HG02981 (cell line): ENCODE measurements around the gene AUTS2.

Experiments
- ATAC-seq: cut with Tn5 transposase; IDR thresholded peaks from one replicate; pipeline ENCODE4 v1.9.1; 2021; ENCODE audit warnings: mild to moderate bottlenecking, moderate library complexity; ENCODE audit not compliant: unreplicated experiment

Gene AUTS2

GRCh38 chr7:70539205-70539604, 940.9 kb downstream of the AUTS2 start:
- ATAC-seq = no peak

- ATAC-seq = no peak
Observed at GRCh38 chr7:70539617-70540016, 941.3 kb downstream of the AUTS2 start.

- no peak for ATAC-seq
Observed at GRCh38 chr7:70540641-70541040, 942.4 kb downstream of the AUTS2 start.

- ATAC-seq = no peak
Observed at GRCh38 chr7:70542750-70543376, 944.6 kb downstream of the AUTS2 start.

GRCh38 chr7:70544016-70544415, 945.7 kb downstream of the AUTS2 start:
- ATAC-seq = no peak

- no peak for ATAC-seq
Observed at GRCh38 chr7:70545214-70545613, 946.9 kb downstream of the AUTS2 start.

- ATAC-seq = no peak
Observed at GRCh38 chr7:70552141-70552540, 953.9 kb downstream of the AUTS2 start.

GRCh38 chr7:70553364-70553763, 955.1 kb downstream of the AUTS2 start:
- ATAC-seq = no peak

GRCh38 chr7:70554646-70555045, 956.4 kb downstream of the AUTS2 start:
- no peak for ATAC-seq

GRCh38 chr7:70556761-70557160, 958.5 kb downstream of the AUTS2 start:
- ATAC-seq = no peak

- no peak for ATAC-seq
Observed at GRCh38 chr7:70557338-70557737, 959.1 kb downstream of the AUTS2 start.

- ATAC-seq = no peak
Observed at GRCh38 chr7:70559815-70560214, 961.5 kb downstream of the AUTS2 start.

- no peak for ATAC-seq
Observed at GRCh38 chr7:70563960-70564359, 965.7 kb downstream of the AUTS2 start.

- ATAC-seq = no peak
Observed at GRCh38 chr7:70565721-70566370, 967.6 kb downstream of the AUTS2 start.

GRCh38 chr7:70566671-70567070, 968.4 kb downstream of the AUTS2 start:
- no peak for ATAC-seq

GRCh38 chr7:70568674-70569334, 970.5 kb downstream of the AUTS2 start:
- no peak for ATAC-seq

GRCh38 chr7:70569335-70569819, 971.1 kb downstream of the AUTS2 start:
- ATAC-seq = no peak

- no peak for ATAC-seq
Observed at GRCh38 chr7:70570029-70570428, 971.8 kb downstream of the AUTS2 start.

GRCh38 chr7:70570961-70571360, 972.7 kb downstream of the AUTS2 start:
- no peak for ATAC-seq

GRCh38 chr7:70571403-70571934, 973.2 kb downstream of the AUTS2 start:
- no peak for ATAC-seq

- ATAC-seq = no peak
Observed at GRCh38 chr7:70571961-70572360, 973.7 kb downstream of the AUTS2 start.

GRCh38 chr7:70572571-70572970, 974.3 kb downstream of the AUTS2 start:
- ATAC-seq = no peak
